ENCODE results near the gene RFXAP.

The RFXAP gene

DNA sequence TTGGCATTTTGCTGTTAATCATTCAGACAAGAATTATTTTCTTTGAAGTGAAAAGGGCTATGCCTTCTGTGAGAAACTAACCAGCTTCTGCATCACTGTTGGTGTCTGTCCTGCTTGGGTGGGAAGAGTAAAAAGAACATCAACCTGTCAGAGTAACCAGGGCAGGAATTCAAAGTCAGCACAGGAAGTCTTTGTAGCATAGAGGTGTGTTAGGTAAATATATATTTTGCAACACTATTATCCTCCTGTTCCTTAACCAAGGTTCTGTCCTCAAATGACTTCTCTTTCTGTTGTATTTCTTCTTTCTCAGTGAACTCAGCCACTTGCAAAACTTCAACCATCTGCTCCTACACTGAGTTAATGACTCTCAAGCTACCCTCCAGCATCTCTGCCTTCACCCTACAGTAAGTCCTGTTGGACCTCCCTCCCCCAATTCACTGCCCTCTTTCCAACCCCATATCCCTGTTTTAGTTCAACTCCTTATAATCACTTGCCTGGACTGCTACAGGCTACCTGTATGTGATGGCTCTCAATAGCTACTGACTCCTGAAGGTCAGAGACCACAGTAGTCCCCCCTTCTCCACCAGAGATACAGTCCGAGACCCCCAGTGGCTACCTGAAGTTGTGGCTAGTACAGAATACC lies 51.1 kb downstream of the RFXAP start:
- DNase-seq = no peak

DNA sequence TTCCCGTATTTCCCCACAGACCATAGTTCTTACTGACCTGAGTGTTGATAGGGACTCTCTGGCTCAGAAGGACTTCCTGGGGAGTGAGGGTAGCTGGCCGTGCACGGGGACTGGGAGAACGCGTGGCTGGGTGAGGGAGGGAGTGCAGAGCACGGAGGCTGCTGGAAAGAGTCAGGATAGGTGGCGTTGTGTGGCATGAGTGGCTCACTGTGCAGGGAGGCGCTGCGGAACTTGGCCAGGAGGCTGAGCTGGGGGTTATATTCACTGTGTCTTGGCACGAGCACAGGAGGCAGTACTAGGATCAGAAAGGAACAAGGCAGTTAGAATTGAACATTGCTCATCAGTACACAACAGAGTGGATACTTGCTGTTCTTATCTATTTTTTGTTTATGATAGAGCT lies 53.6 kb downstream of the RFXAP start:
- DNase-seq = no peak

DNA sequence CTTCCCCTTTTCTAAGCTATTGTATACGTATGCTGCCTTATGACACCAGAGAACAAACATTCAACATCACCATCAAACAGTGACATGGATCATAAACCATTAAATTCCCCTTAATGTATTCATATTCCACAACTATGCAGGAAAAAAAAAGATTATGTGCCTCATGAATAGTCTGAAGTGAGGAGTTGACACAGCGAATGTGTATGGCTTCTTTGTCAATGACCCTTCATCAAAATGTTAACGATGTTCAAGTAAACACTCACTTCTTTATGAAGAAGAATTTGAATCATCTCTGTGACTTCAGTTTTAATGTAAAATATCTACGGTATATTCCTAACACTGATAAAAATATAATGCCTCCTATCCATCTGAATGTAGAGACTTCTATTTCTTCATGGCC lies 56.4 kb downstream of the RFXAP start:
- DNase-seq = no peak

- DNase-seq = no peak
These were observed 56.9 kb downstream of the RFXAP start for GRCh38 chr13:36875961-36876360.

Measured in bone marrow (tissue), 2 donors.